ENCODE measurements around the gene SLC9A4.

DNA sequence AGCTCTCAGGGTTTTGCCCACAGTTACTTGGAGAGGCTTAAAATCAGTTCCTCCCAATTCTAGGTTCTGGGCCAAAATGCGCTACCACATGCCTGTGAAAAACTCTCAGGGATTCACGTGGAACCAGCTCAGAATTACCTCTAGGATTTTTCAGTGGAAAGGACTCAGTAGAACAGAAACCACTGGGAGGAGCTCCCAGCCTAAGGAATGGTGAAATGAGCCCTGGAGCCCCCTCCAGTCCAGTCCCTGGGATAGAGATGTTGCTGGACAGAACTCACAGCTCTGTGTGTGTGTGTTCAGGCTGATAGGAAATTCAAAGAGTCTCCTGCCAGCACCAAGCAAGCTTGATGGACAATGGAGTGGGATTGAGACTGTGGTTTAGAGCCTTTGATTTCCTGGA lies 21.1 kb upstream of the SLC9A4 start:
- no peak for TF ChIP-seq CTCF (IDR thresholded peaks at IDR 0.05)
- no peak for TF ChIP-seq POLR2A (IDR thresholded peaks at IDR 0.05)
